NCI-H2227 treated with DMSO at 0.1 percent for 48 hours (cell line): ENCODE measurements around the gene KRTAP4-7.
"Not testable (repeated sequence)": the region's sequence is repeated elsewhere in the genome, so short reads cannot be mapped to it uniquely, and the experiment has no call there.

Experiments
- DNase-seq: peaks from one replicate; lab custom pipeline; 2025; lab: John Stamatoyannopoulos, UW

The KRTAP4-7 gene

DNA sequence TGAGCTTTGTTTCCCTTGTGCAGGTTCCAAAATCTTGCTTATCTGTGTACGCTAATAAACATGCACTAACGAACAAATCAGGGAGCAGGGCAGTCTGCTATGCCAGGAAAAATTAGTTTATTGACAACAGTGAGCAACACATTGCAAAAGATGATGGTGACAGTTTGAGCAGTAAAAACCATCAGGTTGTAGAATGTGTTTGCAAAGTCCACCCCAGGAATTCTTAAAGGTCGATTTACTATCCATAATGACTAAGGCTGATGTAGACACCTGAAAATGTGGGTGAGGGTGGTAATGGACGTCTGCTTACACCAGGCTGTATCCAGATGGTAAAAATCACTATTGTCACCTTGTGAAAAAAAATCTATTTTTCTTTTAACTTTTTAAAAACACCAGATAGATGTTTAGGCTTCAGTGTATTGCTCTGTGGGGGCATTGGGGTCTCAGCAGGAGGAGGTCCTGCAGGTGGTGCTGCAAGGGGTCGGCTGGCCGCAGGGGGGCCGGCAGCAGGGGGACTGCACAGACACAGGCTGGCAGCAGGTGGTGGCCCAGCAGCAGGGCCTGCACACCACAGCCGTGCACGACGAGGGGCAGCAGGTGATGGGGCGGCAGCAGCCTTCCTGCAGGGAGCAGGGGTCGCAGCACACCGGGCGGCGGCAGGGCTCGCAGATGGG, 18.8 kb upstream of the KRTAP4-7 start:
- DNase-seq, result not testable (repeated sequence)

DNA sequence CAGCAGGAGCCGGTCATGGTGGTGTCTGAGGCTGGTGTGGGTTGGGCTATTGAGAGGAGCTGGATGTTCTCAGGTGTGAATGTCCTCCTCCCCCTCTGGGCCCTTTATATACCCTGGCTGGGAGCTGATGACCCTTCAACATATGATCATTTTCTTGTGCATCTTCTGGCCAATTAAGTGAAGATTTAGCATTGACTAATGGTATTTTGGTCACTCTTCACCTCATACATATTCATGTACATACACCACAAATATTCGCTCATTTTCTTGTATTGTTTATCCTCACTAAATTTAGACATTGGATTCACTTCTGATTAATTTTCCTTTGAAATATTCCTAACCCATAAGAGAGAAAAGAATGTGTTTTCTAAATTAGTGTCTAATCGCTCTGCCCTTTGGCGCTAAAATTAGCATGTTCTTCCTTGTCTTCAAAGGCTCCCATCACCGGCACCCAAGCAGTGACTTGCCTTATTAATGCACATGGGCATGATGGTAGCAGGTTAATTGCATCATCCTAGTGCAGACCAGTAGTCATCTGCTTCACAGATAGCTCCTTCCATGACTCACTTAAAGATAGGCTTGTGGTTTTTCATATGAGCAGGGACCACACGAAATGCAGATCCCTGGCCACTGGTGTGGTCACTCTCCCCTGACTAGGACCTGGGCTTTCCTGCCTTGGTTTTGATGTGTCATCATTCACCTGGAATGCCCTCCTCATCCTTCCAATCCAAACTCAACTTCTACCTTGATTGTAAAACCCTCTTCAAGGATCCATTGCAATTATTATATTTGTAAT, 17.9 kb upstream of the KRTAP4-7 start, which contains the start of gene KRTAP2-4:
KRTAP2-4 (minus strand) TSS at position 51 of the 796 bp plus-strand sequence; CDS start at position 17, 34 bp downstream.
- no peak for DNase-seq

DNA sequence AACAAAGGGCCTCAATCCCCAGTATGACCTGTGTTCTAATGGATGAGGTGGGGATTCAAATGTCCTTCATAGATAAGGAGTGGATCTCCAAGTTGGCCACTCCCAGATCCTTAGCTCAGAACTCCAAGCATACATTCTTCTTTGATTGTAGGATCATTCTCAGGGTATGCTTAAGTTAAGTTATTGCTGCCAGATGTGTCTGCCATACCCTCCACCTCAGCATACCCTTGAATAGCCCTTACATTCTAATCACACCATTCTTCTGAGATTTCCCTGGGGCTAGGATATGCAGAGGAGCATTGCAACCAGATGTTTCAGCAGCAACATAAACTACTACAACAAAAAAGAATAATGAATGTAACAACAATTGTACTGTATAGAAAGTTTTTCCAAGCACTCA, 16.7 kb upstream of the KRTAP4-7 start:
- no peak for DNase-seq

DNA sequence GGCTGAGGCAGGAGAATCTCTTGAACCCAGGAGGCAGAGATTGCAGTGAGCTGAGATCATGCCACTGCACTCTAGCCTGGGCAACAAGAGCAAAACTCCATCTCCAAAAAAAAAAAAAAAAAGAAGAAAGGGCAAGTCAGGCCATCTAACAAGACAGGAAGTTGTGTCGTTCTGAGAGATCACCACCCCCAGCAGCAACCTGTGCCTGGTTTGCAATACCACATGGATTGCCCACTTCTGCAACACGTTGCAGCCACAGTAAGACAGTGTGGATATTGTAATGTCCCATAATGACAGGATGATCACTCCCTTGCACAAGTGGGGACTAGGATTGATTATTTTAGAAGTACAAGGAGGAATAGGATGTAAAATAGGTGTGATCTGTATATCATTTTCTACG, 14.9 kb upstream of the KRTAP4-7 start:
- no peak for DNase-seq

DNA sequence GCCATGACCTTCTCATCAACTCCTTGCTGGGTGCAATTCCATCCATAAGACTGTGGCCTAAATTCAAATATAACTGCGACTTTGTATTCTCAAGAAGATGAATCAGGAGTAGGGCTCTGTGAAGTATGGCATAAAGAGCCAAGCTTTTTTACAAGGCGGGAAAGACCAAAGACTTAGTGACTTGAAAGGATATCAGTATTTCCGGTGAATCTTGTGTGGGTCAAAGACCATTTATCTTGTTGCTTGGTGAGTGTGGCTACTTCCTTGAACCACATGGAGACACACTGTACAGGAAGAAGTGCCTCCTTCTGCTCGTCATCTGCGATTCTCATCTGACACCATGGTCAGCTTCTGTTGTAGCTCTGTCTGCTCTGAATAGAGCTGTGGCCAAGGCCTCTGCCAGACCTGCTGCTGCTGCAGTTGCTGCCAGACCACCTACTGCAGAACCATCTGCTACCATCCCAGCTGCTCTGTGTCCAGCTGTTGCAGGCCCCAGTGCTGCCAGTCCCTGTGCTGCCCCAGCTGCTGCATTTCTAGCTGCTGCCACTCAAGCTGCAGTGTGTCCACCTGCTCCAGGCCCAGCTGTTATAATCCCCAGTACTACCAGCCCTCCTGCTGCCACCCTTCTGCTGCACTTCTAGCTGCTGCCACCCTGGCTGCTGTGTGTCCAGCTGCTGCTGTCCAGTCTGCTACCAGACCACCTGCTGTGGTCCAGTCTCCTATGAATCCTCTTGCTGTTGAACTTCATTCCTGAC, 12.2 kb upstream of the KRTAP4-7 start:
- DNase-seq, result no peak

DNA sequence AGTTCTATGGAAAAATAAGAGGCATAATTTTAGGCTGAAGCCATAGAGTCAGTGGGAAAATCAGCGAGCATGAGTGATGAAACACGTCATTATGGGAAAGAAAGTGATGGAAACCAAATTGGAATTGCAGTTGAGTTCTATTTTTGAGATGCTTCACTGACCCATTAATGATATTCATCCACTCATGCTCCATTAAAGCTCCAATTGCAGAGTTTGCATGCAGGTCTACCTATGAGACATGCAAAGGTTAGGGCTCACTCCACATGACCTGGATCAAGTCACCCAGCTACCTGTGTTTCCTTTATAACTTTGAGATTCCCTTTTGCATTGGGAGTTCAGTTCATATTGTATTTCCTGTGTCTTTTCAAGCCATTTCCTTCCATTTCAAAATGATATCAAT, 10.3 kb upstream of the KRTAP4-7 start:
- no peak for DNase-seq

DNA sequence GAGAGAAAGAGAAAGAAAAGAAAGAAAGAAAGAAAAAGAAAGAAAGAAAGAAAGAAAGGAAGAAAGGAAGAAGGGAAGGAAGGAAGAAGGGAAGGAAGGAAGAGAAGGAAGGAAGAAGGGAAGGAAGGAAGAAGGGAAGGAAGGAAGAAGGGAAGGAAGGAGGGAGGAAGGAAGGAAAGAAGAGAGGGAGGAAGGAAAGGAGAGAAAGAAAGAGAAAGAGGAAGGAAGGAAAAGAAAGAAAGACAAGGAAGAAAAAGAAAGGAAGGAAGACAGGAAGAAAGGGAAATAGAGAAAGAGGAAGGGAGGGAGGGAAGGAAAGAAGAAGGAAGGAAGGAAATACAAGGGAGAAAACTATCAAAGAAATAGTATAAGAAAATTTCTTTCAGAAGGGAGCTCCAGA, 7.2 kb upstream of the KRTAP4-7 start:
- no peak for DNase-seq

DNA sequence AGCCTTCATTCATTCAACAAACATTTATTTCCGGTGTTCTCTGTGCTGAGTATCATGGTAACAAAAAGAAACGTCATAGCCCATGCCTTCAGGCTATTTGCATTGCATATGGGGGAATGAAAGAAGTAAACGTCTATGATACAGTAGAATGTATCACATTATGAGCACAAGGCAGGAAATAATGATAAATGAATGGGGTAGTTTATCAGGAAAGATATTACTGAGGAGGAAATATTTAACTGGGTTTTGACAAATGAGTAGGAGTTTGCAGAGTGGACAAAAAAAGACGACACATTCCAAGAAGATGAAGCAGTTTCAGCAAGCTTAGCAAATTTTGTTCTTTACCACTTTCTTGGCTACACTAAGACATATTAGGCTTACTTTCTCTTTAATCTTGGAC, 1.3 kb upstream of the KRTAP4-7 start:
- DNase-seq, result no peak

DNA sequence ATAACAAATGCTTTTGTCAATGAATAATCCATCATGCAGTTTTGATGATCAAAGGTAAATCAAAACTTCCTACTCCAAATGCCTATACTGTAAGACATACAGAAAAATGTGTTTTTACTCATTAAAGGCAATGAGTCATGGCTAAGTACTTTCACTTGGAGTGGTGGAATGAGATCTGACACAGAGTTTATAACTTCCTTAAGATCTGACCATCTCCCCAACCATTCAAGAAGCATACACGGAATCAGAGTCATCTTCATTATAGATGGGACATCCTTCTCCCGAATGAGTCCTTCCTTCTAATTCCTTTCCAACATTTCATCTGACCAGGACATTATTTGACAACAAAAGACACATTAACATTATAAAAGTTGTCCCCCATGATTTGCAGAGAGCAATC, 523 bp upstream of the KRTAP4-7 start:
- not testable (repeated sequence) for DNase-seq

DNA sequence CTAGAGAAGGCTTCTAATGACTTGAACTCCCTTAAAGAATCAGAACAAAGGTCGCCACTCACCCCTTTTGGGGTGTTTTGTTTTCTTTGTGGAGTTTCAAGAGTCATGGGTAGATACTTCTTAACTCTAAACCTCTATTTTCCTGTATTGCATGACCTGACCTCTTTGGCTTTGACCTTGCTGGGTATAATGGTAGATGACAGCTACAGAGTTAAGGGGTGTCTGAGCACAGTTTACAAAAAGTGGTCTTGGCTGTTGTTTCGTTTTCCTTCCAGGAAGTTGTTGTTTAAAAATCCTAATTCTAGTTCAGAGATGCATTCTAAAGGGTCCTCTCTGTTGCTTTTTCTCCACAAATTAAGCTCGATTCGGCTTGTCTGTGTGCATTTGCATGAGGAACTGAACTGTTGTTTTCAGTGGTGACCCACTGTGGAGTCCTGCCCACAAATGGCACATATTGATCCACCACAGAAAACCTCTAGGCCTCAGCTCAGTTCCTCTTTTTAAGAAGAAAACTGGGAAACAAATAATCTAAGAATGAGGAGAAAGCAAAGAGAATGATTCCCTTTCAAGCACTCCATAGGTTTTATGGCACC, 4.9 kb downstream of the KRTAP4-7 start:
- not testable (repeated sequence) for DNase-seq

DNA sequence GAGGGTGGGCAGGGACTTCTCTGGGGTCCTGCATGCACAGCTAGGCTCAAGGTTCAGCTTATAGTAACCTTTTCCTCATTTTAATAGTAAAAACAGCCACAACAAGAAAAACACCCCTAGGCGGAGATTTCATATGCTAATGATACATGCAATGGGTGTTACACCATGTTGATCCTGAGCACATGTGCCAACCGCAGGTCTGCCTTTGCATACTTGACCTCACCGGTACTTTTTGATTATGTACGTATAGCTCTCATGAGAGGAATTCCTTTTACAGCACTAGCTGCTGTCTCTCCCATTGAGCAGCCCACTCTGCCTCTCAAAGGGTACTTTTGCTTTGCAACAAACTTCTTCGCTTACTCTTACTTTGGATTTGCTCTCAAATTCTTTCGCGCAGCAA, 12.1 kb downstream of the KRTAP4-7 start:
- no peak for DNase-seq

DNA sequence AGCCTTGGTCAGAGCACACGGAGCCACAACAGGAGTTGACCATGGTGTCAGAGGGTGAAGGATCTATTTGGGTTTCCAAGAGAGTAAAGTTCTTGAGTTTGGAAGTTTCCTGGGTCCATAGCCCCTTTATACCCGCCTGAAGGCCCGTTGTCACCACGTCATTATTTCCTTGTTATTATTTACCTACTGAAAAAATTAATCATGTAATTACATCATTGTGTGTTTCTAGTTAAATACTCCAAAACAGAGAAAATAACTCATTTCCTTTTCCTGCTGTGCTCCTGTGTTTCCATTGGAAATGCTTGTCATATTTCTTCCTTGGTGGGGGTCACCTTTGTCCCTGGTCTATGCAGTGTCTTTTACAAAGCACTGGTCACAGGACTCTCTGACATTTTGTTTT, 14.1 kb downstream of the KRTAP4-7 start, which contains the start of gene KRTAP4-8:
KRTAP4-8 (minus strand) TSS at position 101 of the 400 bp plus-strand sequence; CDS start at position 43, 58 bp downstream.
- DNase-seq, result no peak

DNA sequence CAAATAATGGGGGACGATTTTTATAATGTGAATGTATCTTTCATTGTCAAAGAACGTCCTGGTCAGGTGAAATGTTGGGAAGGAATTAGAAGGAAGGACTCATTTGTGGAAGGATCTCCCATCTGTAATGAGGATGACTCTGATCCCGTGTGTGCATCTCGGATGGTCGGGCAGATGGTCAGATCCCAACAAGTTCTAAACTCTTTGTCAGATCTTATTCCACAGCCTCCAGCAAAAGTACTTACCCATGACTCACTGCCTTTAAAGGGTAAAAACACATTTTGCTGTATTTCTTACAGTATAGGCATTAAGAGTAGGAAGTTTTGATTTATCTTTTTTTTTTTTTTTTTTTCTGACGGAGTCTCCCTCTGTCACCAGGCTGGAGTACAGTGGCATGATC, 14.5 kb downstream of the KRTAP4-7 start:
- DNase-seq, result no peak

DNA sequence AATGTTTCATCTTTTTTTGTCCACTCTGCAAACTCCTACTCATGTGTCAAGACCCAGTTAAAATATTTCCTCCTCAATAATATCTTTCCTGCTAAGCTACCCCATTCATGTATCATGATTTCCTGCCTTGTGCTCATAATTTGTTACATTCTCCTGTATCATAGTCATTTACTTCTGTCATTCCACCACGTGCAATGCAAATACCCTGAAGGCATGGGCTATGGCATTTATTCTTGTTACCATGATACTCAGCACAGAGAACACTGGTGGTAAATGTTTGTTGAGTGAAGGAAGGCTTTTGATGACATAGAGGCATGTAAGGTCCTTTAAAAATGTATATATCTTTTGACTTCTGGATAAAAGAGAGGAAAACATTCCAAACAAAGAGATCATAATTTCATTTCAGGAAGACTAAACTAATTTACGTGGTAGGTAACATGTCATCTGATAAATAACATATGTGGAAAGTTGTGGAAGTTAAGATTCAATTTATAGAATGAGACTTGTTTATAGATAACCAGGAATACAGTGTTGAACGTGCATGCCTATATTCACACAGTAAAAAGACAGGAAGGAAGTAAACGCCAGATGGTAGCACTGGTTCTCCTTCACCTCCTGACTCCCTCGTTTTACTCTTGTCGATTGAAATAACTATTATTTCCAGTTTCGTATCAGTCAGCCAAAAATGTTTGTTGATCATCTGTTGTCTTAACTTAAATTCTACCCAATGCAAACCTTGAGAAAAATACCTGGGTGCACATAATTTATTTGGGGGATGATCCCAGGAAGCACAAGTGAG, 15.9 kb downstream of the KRTAP4-7 start:
- not testable (repeated sequence) for DNase-seq

DNA sequence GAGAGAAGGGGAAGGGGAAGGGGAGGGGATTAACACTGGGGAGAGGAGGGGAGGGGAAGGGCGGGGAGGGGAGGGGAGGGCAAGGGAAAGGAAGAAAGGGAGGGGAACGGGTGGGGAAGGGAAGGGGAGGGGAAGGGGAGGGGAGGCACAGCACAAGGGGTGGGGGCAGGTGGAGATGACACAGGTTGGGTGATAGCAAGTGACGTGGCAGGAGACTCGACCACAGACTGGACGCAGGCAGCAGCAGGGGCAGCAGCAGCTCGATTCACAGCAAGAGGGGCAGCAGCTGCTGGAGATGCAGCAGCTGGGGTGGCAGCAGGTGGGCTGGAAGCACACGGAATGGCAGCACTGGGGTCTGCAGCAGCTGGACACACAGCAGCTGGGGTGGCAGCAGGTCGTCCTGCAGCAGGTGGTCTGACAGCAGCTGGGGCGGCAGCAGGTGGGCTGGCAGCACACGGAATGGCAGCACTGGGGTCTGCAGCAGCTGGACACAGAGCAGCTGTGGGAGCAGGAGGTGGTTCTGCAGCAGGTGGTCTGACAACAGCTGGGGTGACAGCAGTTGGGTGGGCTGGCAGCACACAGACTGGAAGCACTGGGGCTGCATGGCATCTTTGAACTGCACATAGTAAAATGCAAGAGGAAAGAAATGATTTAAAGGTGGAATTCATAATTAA, 17.8 kb downstream of the KRTAP4-7 start, which contains the start of gene KRTAP4-16:
KRTAP4-16 (minus strand) TSS at position 624 of the 674 bp plus-strand sequence; CDS start at position 624, 0 bp downstream.
- DNase-seq, result peak; percentile 2

DNA sequence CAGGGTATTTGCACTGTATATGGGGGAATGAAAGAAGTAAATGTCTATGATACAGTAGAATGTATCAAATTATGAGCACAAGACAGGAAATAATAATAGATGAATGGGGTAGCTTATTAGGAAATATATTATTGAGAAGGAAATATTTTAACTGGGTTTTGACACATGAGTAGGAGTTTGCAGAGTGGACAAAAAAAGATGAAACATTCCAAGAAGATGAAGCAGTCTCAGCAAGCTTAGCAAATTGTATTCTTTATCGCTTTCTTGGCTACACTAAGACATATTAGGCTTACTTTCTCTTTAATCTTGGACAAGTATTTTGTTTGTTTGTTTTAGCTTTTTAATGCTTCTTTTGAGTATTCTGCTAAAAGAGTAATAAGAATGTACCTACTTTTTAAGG, 19.9 kb downstream of the KRTAP4-7 start:
- no peak for DNase-seq

DNA sequence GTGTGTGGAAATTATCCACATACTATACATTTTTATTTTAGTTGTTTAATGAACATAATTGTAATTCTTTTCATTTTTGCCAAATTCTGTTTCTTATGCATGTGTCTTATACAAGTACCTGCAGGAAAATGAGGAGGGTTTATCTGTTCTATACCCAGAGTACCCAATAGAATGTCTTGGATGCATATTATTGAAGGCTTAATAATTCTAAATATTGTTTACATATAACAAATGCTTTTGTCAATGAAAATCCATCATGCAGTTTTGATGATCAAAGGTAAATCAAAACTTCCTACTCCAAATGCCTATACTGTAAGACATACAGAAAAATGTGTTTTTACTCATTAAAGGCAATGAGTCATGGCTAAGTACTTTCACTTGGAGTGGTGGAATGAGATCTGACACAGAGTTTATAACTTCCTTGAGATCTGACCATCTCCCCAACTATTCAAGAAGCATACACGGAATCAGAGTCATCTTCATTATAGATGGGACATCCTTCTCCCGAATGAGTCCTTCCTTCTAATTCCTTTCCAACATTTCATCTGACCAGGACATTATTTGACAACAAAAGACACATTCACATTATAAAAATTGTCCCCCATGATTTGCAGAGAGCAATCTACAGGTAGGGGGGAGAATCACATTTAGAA, 20.6 kb downstream of the KRTAP4-7 start:
- DNase-seq, result not testable (repeated sequence)

DNA sequence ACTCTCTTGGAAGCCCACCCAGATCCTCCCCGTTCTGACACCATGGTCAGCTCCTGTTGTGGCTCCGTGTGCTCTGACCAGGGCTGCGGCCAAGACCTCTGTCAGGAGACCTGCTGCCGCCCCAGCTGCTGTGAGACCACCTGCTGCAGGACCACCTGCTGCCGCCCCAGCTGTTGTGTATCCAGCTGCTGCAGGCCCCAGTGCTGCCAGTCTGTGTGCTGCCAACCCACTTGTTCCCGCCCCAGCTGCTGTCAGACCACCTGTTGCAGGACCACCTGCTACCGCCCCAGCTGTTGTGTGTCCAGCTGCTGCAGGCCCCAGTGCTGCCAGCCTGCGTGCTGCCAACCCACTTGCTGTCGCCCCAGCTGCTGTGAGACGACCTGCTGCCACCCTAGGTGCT, 21.4 kb downstream of the KRTAP4-7 start, which contains the start of gene KRTAP4-9:
KRTAP4-9 (plus strand) TSS at position 43 of the 400 bp plus-strand sequence; CDS start at position 43, 0 bp downstream.
- not testable (repeated sequence) for DNase-seq

DNA sequence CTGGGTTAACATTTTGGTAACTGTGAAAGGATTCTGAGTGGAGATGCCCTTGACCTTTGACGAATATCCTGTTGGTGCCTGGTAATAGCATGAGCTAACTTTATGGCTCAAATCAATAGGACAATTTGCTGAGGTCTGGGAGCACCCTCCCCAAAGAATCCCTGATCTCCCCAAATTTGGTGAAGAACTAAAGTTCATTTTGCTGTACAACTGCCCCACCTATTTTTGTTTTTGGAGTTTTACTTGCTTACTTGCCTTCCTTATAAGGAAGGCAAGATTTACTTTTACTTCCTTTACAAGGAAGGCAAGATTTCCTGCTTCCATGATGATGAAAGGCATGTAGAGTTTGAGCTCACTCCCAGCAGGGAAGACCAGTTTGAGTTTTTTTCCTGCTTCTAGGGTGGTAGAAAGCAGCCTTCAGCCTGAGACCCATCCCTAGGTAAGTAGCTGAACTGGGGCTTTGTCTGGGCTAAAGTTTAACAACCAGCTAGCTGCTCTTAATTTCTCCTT, 24.0 kb downstream of the KRTAP4-7 start:
- DNase-seq, result no peak
